COLO829 (cell line): Measurements from ENCODE around the gene PNPLA3.

Experiments used
- DNase-seq: peaks from one replicate; pipeline ENCODE4 v3.0.0; 2012; ENCODE audit warnings: low spot score

Gene PNPLA3

DNA sequence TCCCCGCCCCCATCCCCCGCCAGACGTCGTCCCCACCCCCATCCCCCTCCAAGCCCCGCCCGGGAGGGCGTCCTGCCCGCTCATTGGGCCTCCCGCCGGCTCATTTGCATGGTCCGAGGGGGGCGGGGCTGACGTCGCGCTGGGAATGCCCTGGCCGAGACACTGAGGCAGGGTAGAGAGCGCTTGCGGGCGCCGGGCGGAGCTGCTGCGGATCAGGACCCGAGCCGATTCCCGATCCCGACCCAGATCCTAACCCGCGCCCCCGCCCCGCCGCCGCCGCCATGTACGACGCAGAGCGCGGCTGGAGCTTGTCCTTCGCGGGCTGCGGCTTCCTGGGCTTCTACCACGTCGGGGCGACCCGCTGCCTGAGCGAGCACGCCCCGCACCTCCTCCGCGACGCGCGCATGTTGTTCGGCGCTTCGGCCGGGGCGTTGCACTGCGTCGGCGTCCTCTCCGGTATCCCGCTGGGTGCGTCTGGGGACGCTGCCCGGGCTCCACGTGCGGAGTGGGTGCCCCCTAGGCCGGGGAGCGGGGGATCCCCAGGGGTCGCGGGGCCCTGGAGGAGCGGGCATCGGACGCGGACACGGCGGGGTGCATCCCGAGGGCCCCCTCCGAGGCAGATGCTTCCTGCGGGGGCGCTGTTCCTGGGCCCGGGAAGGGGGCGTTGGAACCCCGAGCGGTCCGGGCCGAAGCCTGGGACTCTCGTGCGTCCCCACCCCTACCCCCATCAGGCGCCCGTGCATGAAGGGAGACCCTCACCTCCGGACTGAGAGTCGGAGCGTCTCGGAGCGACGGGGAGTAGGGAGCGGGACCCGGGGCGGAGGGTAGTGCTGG is at the start of gene PNPLA3:
Gene PNPLA3 (plus strand): TSS at position 175 of the 834 bp plus-strand sequence. CDS start 107 bp downstream, at position 282.
- peak; percentile 93 for DNase-seq

- DNase-seq: no peak
These were observed 46.6 kb upstream of the PNPLA3 start for GRCh38 chr22:43876866-43877509.

GRCh38 chr22:43878079-43878795 is 45.4 kb upstream of the PNPLA3 start:
- no peak for DNase-seq

- no peak for DNase-seq
These were observed 44.6 kb upstream of the PNPLA3 start for GRCh38 chr22:43878831-43879550.

- DNase-seq: no peak
These were observed 43.6 kb upstream of the PNPLA3 start for GRCh38 chr22:43879901-43880540.

- no peak for DNase-seq
These were observed 43.0 kb upstream of the PNPLA3 start for GRCh38 chr22:43880541-43880991.

DNA sequence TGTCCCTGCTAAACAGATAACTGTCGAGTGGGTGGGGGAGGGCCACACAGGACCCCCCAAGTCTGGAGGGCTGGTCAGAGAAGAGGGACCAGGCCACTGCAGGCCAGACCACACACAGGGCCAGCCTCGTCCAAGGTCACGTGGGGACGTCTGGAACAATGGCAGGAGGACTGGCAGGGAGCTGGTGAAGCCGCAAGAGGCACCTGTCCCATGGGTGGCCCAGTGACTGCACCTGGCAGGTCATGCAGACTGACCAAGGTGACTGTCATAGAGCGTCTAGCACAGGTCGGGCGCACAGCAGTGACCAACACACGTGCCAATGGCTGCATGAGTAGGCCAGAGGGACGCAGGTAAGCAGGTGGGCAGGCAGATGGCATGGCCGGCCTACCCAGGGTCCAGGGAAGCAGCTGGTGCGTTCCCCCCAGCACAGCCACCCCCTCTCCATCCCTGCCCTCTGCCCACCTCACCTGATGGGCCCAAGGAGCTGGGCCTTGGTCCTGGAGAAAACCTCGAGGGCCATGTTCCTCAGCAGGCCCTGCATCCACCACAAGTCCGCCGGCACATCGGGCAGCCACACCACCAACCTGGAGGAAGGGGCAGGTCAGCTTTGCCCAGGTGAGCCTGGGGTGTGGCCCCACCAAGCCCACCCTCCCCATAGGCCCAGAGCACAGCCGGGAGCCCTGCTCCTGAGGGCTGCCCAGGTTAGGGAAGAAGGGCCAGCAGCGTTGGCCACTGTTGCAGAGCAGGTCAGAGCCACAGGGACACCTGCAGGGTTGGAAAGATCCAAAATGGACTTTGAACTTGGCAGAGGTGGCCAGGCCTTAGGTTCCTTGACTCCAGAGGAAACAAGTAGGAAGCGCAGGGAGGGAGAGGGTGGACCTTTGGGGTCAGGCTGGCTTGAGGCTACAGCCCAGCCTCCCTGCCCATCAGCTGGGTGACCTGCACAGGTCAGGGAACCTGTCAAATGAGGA is 42.2 kb upstream of the PNPLA3 start:
- no peak for DNase-seq

DNA sequence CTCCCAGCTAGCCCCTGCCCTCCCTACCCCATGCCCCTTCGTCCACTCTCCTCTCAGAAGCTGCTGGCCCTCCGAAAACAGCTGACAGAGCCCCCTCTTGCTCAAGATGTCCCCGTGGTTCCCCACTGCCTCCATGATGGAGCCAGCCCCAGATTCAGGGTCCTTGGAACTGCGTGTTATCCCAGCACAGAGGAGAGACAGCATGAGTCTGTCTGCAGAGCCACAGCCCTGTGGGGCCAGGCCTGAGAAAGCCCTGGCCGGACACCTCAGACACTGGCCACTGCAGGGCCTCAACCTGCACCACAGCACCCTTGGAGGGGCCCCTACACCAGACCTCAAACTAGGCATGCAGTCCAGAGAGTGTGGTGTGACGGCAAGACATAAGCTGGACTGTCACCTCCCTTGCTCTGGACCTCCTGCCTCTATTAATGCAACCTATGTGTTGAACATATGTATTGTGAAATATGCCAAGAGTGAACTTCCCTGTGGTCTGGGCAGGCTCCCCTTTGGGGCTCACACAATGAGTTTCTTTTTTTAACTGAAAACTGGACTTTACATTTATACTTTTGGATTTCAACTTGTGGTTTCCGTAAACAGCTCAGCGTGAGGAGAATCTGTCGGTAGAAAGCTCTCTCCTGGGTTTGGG is 41.4 kb upstream of the PNPLA3 start:
- no peak for DNase-seq

DNA sequence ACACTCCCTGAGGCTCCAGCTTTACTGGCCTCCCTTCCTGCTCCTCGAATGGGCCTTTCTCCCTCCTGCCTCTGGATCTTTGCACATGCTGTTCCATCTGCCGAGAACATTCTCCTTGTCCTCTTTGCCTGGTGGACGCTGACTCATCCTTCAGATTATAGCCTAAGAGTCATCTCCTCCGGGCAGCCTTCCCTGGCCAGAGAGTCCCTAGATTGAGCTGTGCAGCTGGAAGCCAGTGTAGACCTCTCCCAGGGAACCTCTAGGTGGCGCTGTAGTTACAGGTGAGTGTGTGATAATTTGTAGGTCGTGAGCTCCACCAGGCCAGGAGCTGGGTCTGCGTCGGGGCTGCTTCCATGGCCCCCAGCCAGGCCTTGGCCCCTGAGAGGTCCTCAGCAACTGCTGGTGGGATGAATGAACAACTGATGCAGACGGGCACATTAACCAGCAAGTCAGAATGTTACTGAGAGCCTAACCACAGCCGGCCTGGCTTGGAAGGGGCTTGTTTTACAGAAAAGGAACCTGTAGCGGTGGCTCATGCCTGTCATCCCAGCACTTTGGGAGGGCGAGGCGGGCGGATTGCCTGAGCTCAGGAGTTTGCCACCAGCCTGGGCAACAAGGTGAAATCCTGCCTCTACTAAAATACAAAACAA is 40.5 kb upstream of the PNPLA3 start:
- peak; percentile 87 for DNase-seq

DNA sequence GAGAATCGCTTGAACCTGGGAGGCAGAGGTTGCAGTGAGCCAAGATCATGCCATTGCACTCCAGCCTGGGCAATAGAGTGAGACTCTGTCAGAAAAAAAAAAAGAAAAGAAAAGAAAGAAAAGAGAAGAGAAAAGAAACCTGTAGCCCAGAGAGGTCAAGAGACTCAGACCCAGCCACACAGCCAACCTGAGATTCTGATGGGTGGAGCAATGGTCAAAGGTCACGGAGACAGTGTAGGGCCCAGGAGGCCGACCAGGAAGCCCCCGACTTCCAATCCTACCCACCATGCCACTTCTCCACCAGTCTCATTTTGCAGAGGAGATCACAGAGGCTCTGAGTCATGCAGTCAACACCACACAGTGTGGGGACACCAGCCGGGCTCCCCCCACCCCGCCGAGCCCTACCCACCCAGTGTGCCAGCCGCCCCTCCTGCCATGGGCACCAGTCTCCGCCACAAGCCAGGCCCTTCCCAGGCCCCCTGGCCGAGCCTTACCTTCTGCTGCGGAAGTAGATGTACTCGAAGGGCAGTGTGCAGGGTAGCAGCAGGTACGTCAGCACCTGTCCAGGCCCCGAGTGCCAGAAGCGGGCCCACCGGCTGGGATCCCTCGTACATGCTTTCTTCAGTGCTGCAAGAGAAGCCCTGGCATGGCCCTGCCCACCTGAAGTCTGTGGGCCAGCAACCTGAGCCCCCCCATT is 39.7 kb upstream of the PNPLA3 start:
- DNase-seq: no peak

DNA sequence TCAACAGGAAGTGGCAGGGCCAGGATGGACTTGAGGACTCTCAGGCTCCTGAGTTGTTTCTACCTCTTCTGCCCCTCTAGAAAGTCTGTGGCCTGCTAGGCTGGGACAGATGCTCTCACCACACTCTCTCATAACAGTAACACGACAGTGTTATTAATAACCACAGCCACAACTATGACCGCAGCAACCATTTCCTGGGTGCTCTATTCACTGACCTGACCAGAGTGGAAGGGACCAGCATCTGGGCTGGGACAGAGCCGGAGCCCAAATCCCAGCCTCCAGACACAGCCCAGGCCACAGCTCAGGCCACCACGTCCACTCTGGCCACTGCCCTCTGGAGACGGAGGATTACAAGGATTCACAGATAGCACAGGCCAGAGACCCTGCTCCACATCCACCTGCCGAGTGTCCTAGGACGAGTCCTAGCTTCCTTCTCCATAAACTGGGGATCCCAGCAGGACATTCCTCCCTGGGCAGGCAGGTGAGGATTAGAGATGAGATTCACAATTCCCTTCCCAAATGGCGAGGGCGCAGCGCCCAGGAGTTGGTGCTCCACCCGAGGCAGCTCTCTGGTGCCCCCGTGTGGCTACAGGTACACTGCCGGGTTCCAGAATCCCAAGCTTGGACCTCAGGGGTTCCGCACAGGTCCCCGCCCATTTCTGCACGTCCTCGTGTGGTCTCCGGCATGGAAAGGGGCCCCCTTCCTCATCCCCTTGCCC is 38.8 kb upstream of the PNPLA3 start:
- peak; percentile 58 for DNase-seq

DNA sequence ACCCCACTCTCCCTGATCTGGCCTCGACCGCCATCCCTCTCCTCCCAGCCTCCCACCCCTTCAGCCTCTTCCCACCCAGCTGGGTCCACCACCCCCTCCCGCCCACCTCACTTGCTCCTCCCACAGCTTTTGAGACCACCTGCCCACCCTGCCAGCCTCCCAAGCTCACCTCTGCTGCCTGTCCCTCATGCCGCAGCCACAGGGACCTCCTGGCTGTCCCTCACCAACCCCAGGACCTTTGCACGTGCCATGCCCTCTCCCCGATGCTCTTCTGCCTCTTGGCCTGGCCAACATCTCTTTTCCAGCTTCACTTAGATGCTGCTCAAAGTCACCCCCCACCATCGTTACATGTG is 38.3 kb upstream of the PNPLA3 start:
- no peak for DNase-seq

DNA sequence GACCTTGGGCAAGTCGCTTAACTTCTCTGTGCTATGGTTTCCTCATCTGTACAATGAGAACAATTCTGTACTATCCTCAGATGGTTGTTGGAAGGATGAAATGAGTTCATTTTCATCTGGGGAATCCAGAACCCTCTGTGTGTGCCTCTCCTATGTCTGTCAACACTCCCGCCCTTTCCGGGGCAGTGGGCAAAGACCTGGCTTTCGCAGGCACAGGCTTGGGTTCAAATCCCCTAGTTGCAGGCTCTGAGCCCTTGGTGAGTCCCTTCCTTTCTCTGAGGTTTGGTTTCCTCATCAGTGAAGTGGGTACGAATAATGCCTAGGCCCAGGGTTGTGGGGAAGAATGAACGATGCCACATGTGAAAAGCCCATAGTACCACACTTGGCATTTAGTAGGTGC is 37.8 kb upstream of the PNPLA3 start:
- DNase-seq: no peak

GRCh38 chr22:43886231-43886630 is 37.4 kb upstream of the PNPLA3 start:
- no peak for DNase-seq

GRCh38 chr22:43887391-43887790 is 36.2 kb upstream of the PNPLA3 start:
- no peak for DNase-seq

GRCh38 chr22:43888740-43889139 is 34.9 kb upstream of the PNPLA3 start:
- no peak for DNase-seq

DNA sequence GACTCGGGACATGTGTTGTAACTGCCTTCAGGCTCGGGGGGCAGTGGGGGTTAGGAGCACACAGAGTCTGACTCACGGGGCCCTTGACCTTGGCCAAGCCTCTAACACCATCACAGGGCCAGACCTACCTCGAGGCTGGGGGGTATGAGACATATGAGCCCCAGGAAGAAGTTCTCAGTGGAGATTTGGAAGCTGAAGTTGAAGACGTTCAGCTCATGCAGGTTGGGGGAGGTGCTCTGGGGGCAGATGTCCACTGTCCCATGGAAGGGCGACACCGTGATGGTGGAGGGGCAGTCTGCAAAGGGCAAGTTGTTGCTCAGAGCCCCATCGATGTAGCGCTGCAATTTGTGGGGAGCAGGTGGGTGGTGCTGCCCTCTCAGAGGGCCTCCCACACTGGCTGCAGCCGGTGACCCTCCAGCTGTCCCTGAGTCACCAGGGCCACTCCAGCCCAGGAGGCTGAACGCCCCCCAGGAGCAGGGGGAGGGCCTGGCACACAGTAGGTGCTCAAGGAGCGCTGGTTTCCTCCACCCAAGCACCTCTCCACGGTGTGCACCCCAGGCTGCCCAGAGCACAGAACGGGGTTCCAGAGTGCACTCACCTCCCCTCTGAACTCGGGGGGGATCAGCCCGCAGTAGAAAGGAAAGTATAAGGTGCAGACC is 34.3 kb upstream of the PNPLA3 start:
- DNase-seq: no peak

GRCh38 chr22:43889860-43890253 is 33.7 kb upstream of the PNPLA3 start:
- no peak for DNase-seq
